H1 (cell line): ENCODE results near the gene GABARAPL1.
"Not testable (repeated sequence)": the region's sequence is repeated elsewhere in the genome, so short reads cannot be mapped to it uniquely, and the experiment has no call there.

Experiments used
- ATF2 ChIP-seq: IDR thresholded peaks from 2 replicates; pipeline ENCODE4 v1.6.1; 2012; ENCODE audit warnings: low read length, inconsistent platforms
- CHD2 ChIP-seq: IDR thresholded peaks from 2 replicates; pipeline ENCODE4 v1.6.1; 2012; ENCODE audit warnings: low read length, improper control_type of control experiment
- POLR2A ChIP-seq, 2 experiments: IDR thresholded peaks; 1 replicate in 1 of 2; 2 replicates in 1 of 2; pipeline ENCODE4 v1.6.1; 2011; ENCODE audit warnings: low read depth in 2 of 2, low read length in 2 of 2, mild to moderate bottlenecking in 2 of 2; ENCODE audit errors: control extremely low read depth in 1 of 2
- POLR2AphosphoS5 ChIP-seq: IDR thresholded peaks from 2 replicates; pipeline ENCODE4 v1.6.1; 2011; ENCODE audit warnings: low read depth, low read length
- TAF1 ChIP-seq: IDR thresholded peaks from 2 replicates; pipeline ENCODE4 v1.6.1; 2011; ENCODE audit warnings: mild to moderate bottlenecking, low read depth, low read length

DNA sequence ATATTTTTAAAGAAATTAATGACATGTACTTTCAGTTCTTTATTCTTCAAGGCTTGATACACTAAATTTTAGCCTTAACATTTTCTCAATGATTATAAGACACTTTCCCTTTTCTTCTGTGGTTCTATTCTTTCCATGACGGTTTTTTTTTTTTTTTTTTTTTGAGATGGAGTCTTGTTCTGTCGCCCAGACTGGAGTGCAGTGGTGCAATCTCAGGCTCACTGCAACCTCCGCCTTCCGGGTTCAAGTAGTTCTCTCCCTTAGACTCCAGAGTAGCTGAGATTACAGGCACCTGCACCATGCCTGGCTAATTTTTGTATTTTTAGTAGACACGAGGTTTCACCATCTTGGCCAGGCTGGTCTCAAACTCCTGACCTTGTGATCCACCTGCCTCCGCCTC lies 25.7 kb upstream of the GABARAPL1 start:
- not testable (repeated sequence) for TF ChIP-seq CHD2; POLR2A (IDR thresholded peaks at IDR 0.05; ENCODE audit: control extremely low read depth in 1 of 2, low read depth in 2 of 2, low read length in 2 of 2); ATF2; TAF1; POLR2AphosphoS5
